Head of caudate nucleus (tissue), 42 donors: ENCODE data around the gene PLPPR1.
"Not testable (repeated sequence)": the region's sequence is repeated elsewhere in the genome, so short reads cannot be mapped to it uniquely, and the experiment has no call there.

Source experiments
- DNase-seq, 42 donors: peaks; one replicate each; pipeline versions ENCODE4 v3.0.0 to v3.0.0-alpha.2; 2020 to 2021; ENCODE audit warnings: mixed read lengths in 7 of 42
- intact Hi-C: fragments of 100-400 bp; cut with DNase I; formaldehyde crosslinking; loops from one replicate; pipeline ENCODE4 v1.15.0; 2022

Gene PLPPR1

DNA sequence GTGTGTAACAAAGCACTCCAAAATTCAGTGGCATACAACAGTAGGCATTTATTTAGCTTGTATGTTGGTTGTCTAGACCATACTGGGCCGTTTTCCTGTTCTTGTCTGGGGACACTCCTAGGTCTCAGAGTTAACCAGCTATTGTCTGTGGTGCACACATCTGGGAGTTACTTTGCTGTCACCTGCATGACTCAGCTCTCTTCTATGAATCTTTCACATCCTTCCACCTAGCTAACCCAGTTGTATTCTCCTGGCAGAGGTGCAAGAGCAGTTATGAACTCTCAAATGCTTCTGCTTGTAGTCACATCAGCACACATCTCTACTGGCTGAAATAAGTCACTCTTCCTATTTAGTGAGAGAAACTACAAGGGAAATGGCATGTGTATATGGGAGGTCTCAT is 218.2 kb downstream of the PLPPR1 start:
- no peak for DNase-seq
- intact Hi-C loops = loop anchor here (10.0 kb wide), 1 partner anchor 138 kb away; the partner anchor contains the start of gene BAAT

DNA sequence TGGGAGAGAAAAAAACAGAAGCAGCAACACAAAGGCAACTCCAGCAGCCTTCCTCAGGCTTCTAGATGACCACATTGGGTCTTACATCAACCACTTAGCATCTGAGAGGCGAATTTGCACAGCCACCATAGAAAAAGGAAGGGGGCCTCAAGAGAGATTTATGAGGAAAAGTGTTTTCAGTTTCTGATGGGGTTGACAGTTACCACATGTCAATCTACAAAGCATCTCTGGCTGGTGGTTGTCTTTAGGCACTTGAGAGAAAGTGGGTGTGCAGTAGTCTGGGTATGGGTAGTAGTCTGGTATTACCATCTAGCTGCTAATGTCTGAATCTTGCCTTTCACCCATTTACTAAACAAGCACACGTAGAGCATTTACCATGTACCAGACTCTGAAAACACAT is 218.8 kb downstream of the PLPPR1 start:
- no peak for DNase-seq
- intact Hi-C loops = loop anchor here (10.0 kb wide), 1 partner anchor 138 kb away; the partner anchor contains the start of gene BAAT

DNA sequence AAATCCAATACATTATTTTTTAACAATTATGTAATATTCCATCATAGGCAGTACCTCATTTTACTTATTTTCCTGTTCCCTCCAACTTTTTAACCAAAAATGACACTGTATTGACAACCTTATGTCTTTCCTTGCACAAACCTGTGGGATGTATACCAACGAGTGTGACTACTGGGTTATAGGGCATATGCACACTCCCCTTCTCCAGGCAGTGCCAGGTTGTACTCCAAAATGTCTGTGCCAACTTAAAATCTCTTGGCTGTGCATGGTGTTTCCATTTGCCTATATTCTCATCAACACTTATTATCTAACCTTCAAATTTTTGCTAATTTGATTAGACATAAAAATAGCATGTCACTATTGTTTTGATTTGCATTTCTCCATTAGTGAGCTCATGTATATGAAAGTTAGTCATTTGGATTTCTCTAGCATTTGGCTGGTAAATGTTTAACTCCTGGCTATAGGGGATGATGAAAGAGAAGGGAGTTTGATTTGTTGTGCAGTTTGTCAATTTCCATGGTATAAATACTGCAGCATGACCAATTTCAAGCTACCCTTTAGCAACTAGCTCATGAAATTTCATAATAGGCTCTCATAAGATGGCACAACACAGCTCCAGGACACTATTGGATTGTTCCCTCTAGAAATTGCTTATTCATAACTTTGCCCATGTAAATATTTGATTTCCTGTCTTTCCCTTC is 226.4 kb downstream of the PLPPR1 start:
- intact Hi-C loops = no loop called here
- no peak for DNase-seq

DNA sequence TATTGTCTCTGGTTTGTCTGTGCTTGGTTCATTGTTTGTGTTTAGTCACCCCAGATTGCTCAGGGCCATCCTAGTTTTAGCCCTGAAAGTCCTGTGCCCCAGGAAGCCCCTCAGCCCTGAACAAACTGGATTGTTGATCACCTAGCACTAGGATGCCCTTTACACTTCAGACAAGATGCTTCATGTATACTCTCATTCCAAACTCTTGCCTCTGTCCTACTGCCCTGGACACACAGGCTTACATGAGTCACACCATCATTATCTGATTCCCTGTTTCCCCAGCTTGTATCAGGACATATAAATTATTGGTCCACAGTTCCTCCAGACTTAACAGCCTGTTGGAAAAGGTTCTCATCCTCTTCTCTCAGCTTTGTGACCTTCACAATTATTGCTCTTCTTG is 236.2 kb downstream of the PLPPR1 start:
- no peak for DNase-seq
- intact Hi-C loops = no loop called here

DNA sequence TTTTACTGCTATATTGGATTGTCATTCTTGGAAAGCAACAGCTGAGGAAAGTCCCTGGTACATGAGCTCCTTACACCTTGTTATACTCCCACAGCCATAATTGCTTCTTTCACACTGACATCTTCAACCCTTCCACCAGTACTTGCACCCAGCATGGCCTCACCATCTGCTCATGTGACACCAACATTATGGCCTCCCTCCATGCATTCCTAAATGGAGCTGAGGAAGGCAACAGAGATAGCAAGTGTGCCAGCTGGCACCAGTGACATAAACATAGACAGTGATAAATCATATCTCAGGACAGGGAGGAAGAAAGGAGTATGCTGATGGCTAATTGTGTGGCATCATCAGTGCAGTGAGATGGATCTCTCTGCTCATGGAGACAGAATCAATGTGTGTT is 236.7 kb downstream of the PLPPR1 start:
- intact Hi-C loops = no loop called here
- DNase-seq = no peak

DNA sequence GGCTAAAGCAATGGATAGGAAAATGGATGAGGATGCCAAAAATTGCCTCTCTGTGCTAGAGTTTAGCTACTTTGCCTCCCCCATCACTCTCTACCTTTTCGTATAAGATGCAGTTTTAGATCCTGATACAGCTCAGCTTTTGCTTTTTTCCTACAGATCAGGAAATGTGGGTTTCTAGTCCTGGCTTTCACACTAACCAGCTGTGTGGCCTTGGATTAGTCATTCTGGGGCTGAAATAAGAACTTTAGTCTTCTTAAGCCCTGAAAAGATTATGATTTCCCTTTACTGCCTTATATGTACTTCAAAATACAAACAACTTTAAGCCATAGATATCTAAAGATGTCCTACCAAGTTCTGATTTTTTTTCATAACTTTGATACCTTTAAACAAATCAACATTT is 239.9 kb downstream of the PLPPR1 start:
- intact Hi-C loops = no loop called here
- no peak for DNase-seq

DNA sequence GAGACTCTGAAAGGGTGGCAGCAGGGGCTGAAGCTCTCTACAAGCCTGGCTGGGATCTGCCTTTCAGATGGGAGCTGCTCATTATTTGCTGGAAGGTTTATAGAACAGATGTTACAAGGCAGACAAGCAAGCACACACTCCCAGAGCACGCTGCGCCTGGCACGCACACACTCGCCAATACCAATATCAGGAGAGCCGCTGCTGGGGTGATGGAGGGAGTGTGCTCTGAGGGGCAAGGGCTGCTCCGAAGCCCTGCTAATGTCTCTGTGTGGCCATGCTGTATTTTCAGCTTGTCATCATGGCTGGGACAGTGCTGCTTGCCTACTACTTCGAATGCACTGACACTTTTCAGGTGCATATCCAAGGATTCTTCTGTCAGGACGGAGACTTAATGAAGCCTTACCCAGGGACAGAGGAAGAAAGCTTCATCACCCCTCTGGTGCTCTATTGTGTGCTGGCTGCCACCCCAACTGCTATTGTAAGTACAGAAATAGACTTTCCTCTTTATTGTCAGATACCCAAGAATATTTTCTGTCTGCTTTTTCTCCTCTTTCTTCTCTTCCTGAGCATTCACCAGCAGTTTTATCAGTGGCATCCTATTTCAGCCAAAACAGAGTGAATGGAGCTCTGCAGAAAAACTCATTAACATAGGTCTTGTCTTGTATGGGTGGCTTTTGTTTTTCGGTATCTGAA is 241.2 kb downstream of the PLPPR1 start:
- intact Hi-C loops = no loop called here
- DNase-seq = peak in 40 of 42 donors; percentile 12 to 73 (median 42)

DNA sequence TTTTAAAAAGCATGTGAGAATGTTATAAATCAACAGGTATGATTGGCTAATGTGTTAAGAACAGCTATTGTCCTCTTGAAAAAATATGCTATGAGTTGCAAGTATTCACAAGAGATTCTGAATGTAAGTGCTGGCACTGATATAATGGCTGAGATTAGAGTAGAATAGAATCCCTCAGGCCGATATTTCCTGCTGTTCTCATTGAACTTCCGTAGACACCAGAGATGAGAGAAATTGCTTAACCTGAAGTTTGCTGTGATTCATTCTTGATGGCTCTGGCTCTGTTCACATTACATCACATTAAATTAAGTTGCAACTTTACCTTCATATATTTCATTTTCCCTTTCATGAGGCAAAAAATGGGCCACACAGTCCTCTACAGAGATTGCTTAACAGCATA is 241.8 kb downstream of the PLPPR1 start:
- peak in 1 of 42 donors; percentile 6 for DNase-seq
- intact Hi-C loops = no loop called here

DNA sequence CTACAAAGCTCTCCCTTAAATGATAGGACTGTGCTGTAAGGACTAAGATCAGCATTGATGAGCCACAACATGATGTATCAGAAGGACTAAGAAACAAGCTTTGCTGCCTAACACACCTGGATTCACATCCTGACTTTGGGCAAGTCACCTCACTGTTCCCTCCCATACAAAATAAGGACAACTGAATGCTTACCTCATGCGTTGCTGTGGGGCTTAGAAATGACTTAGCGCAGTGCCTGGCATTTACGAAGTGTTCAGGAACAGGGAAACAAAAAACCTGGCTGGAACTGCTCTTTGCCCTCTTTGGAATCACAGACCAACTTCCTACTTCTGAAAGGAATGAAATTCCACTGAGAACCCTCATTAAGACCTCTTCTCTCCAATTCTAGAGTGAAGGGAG is 242.6 kb downstream of the PLPPR1 start:
- DNase-seq = peak in 1 of 42 donors; percentile 14
- intact Hi-C loops = no loop called here

DNA sequence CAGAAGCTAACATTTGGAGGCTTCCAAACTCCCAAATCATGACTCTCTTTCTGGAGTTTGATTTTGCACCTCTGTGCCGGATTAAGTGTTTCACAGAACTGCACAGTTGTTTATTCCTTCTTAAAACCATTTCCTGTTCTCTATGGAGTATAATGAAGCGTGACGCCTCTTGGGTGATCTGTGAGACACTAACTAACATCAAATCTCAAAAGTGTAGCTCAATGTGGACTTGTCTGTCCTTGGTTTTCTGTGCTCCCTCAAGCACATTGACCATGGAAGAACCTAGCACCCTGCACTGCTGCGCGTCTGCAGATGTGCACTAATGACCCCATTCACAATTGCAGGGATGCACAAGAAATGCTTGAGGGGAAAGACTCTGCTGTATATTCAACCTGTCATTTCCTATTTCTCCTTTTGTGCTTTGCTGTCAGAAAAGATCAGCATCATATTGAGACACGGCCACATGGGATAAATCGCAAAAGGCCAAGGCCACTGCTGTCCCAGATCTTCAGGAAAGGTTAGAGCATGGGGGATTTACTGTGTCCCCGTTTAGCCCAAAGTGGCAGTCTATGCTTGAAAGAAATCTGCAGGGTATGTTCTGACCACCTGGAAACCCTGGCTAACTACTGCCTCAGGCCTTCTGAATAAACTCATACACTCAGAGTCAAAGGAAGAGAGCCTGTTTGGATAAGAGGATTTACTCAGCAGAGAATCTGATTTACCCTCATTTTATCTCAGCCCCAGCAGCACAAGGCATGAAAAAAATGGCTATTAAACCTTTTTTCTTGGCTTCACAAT is 246.6 kb downstream of the PLPPR1 start:
- intact Hi-C loops = no loop called here
- peak in 2 of 42 donors; percentile 6 to 15 for DNase-seq

DNA sequence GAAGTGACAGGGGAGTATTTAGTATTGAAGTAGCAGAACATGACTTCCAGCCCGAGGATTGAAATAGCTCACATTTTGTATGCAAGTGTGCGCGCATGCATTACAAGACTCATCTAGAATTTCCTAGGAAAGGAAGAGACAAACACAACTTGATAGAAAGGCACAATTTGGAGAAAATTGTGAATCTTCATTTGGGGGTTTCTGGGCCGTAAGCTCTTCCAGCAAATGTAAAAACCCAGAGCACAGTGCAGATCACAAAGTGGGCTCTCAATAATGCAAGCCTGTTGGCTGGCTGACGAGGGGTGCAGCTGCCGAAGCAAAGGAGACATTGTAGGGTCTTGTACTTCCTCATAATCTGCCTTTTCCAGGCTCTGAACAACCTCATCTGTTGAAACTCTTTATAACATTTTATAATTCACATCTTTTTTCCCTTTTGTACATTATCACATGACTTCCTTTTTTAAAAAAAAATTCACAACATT is 247.3 kb downstream of the PLPPR1 start:
- intact Hi-C loops = no loop called here
- peak in 33 of 42 donors; percentile 13 to 66 (median 38) for DNase-seq

DNA sequence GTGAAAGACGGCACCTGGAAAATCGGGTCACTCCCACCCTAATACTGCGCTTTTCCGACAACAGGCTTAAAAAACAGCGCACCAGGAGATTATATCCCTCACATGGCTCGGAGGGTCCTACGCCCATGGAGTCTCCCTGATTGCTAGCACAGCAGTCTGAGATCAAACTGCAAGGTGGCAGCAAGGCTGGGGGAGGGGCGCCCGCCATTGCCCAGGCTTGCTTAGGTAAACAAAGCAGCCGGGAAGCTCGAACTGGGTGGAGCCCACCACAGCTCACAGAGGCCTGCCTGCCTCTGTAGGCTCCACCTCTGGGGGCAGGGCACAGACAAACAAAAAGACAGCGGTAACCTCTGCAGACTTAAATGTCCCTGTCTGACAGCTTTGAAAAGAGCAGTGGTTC is 262.5 kb downstream of the PLPPR1 start:
- intact Hi-C loops = not testable (repeated sequence)

DNA sequence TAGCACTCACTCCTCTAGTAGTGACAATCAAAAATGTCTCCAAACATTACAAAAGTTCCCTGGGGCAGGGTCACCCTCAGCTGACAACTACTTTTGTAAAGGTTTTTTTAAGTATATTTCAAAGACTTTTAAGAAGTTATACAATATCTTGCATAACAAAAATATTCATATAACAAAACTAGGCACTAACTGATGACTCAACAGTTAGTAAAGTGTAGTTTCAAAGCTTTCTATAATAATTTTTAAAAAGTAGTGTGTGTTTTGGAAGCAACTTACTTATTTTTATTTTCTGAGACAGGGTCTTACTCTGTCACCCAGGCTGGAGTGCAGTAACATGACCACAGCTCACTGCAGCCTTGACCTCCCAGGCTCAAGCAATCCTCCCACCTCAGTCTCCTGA is 271.4 kb downstream of the PLPPR1 start:
- no peak for DNase-seq
- intact Hi-C loops = loop anchor here (10.0 kb wide), 1 partner anchor 695 kb away; no protein-coding TSS in a partner anchor

More for the DNA sequence above, 262.5 kb downstream of the PLPPR1 start:
- not testable (repeated sequence) for DNase-seq

DNA sequence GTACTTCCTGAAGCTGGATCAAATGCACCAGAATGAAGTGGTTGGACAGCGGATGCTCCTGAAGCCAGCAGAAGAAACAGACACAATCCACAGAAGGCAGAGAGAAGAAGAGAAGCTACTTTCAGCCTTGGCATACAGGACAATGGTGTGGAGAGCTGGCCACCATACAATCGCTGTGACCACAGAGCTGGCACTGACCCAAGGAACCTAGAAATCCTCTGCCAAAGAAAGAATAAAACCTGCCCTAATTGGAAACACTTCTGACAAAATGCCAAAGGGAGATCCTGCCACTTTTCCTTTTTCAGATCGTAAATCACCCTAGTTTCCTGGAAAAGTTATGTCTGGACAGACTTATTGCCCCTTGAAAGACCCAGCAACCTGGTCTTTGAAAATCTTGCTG is 278.5 kb downstream of the PLPPR1 start:
- DNase-seq = no peak
- intact Hi-C loops = loop anchor here (5.0 to 10.0 kb wide), 2 partner anchors 65 to 702 kb away; no protein-coding TSS in a partner anchor

DNA sequence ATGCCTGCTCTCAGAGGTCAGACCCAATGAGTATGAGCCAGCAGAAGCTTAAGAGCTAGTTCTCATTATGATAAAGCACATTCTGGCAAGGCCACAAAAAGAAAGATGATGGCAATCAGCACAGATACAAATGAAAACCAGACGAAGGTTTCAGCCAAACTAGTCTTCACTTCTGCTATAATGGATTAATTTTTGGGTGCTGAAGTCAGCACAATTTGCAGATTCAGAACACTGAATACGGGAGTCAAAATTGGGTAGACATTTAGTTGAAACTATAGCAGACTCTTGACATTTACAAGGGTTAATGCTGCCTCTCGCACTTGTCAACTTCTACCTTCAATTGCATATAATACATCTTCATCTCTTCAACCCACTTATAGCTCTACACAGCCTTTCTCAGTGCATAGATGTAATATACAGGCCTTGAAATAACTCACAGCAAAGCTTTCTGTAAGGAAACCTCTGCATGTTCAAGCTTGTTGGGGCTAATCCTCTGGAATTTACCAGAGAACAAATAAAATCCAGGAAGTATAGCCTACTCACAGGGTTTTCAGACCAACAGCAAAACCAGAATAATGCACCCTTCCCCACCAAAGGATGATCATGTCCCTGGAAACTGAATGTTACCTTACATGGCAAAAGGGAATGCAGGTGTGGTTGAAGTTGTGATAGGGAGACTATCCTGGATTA is 279.1 kb downstream of the PLPPR1 start:
- no peak for DNase-seq
- intact Hi-C loops = loop anchor here (5.0 to 10.0 kb wide), 2 partner anchors 65 to 703 kb away; no protein-coding TSS in a partner anchor

DNA sequence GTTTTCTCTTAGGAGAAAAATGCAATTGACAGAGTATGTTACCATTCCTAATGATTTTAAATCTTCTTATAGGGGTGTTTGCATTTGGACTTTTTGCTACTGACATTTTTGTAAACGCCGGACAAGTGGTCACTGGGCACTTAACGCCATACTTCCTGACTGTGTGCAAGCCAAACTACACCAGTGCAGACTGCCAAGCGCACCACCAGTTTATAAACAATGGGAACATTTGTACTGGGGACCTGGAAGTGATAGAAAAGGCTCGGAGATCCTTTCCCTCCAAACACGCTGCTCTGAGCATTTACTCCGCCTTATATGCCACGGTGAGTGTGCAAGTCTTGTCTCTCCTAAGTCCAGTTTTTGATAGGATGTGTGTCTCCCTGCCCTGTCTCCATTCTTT is 280.6 kb downstream of the PLPPR1 start:
- intact Hi-C loops = loop anchor here (5.0 to 10.0 kb wide), 2 partner anchors 67 to 704 kb away; no protein-coding TSS in a partner anchor
- DNase-seq = peak in 12 of 42 donors; percentile 18 to 67 (median 34)

DNA sequence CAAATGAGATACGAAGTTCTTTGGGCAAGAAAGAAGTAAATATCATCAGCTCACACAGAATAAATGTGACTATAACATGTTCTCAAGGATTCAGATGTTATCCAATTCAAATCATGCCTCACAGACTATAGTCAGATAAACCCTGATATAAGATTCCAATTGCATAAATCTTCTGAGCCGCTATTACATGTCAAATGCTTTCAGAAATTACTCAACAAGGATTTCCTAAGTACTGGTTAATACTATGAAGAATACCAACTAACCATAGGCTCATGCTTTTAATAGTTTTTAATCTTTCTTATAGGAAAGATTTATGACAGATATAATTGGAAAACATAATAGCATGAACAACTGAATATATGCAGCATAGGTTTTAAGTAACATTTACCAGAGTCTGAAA is 282.7 kb downstream of the PLPPR1 start:
- no peak for DNase-seq
- intact Hi-C loops = loop anchor here (2.0 to 10.0 kb wide), 3 partner anchors 74 to 596 kb away; partner anchors contain the start of gene BAAT

DNA sequence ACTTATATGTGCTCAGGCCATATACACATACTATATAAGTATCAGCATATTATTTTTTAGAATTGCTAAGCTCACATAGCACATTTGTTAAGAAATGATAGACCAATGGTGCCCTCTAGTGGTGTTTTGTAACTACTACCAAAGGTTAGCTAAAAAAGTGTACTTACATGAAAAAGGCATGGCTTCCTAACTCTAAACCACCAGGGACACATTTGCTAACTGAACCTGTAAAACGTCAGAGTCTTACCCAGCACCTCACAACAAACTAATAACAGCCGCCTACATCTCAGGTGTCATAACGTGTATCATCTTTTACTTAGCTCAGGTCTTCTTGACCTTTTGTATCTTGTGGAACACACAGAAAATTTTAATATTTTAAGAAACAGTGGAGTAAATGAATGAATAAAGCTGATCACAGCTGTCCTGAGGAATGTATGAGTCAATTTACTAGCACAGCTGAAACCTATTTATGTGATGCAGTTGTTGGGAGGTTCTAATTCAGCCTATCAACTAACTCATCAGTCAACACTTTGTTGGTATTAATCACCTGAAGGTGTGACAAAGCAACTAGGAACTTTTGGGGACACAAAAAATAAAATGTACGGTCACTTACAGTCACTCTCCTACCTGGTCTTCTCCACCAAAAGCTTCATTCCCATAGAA is 283.4 kb downstream of the PLPPR1 start:
- intact Hi-C loops = loop anchor here (2.0 to 10.0 kb wide), 3 partner anchors 73 to 597 kb away; partner anchors contain the start of gene BAAT
- DNase-seq = peak in 9 of 42 donors; percentile 40 to 77 (median 61)
